GM12878 (cell line): Measurements from ENCODE around the gene IRGC. TPM values are rescaled to one million over a fixed set of nuclear protein-coding genes. Genes with fewer than 3 reads are reported as not detected.

ENCODE experiments used
- ATAC-seq: fragments of 200-7000 bp; cut with Tn5 transposase; 3 replicates; pipeline ENCODE4 v1.9.1; 2020; ENCODE audit warnings: mild to moderate bottlenecking, moderate library complexity
- BruUV-seq: library from RNA; stranded (reverse); fragments of 400-500 nt; replicated peaks from 2 replicates; lab custom pipeline; 2021; lab: Mats Ljungman, UMichigan
- CTCF ChIA-PET: fragments of 300-600 bp; sonication (Branson Sonifier 250); formaldehyde crosslinking; extraction: SDS; loops from one replicate; lab custom pipeline; 2021; ENCODE audit warnings: inconsistent platforms; lab: Yijun Ruan, JAX
- POLR2A ChIA-PET: fragments of 350-600 bp; formaldehyde crosslinking; extraction: SDS; loops from one replicate; lab custom pipeline; 2021; ENCODE audit warnings: inconsistent platforms; lab: Charles Lee
- RAD21 ChIA-PET: fragments of 300-600 bp; sonication (Branson Sonifier 250); formaldehyde crosslinking; loops from one replicate; lab custom pipeline; 2023; ENCODE audit warnings: antibody characterized with exemption; ENCODE audit not compliant: unreplicated experiment; lab: Charles Lee
- SMC1A ChIA-PET: fragments of 300-600 bp; sonication (Branson Sonifier 250); formaldehyde crosslinking; loops from one replicate; lab custom pipeline; 2023; ENCODE audit not compliant: unreplicated experiment, uncharacterized antibody; lab: Charles Lee
- DNase-seq: peaks from one replicate; pipeline ENCODE4 v3.0.0-alpha.2; 2011; ENCODE audit warnings: low read depth, low spot score
- FAIRE-seq: peaks from 3 replicates; lab custom pipeline; 2011; peaks lifted over from hg19 to GRCh38; lab: Jason Lieb, UNC
- H2AFZ ChIP-seq: 2 replicates; pipeline ENCODE4 v1.6.0; 2011; ENCODE audit warnings: low read depth, low read length, control low read depth; ENCODE audit not compliant: control insufficient read depth
- H3K27ac ChIP-seq: 2 replicates; pipeline ENCODE4 v1.5.1; 2011; ENCODE audit warnings: control low read depth; ENCODE audit not compliant: control insufficient read depth, insufficient read depth
- H3K27me3 ChIP-seq, 2 experiments: replicated peaks in 1 of 2; 2 replicates each; pipeline versions ENCODE4 v1.6.0 to v1.6.1; 2011; ENCODE audit warnings: low read length in 1 of 2; ENCODE audit not compliant: control insufficient read depth in 2 of 2, insufficient read depth in 2 of 2
- H3K36me3 ChIP-seq, 2 experiments: 2 replicates each; pipeline ENCODE4 v1.5.1; 2011; ENCODE audit warnings: low read length in 1 of 2; ENCODE audit not compliant: control insufficient read depth in 2 of 2, insufficient read depth in 2 of 2
- H3K4me1 ChIP-seq: 2 replicates; pipeline ENCODE4 v1.6.1; 2011; ENCODE audit warnings: mild to moderate bottlenecking, low read length, moderate library complexity, mixed read lengths; ENCODE audit not compliant: control insufficient read depth, insufficient read depth
- H3K4me2 ChIP-seq: 2 replicates; pipeline ENCODE4 v1.6.0; 2011; ENCODE audit warnings: control low read depth; ENCODE audit not compliant: control insufficient read depth, insufficient read depth
- H3K4me3 ChIP-seq: fragments of 200-600 bp; sonication (generic); 2 replicates; pipeline ENCODE4 v1.5.1; 2016
- H3K79me2 ChIP-seq: 2 replicates; pipeline ENCODE4 v1.6.0; 2011; ENCODE audit warnings: low read length; ENCODE audit not compliant: control insufficient read depth, insufficient read depth
- H3K9ac ChIP-seq: 2 replicates; pipeline ENCODE4 v1.8.0; 2011; ENCODE audit warnings: low read length, control low read depth, mixed read lengths; ENCODE audit not compliant: control insufficient read depth, insufficient read depth
- H3K9me3 ChIP-seq: replicated peaks from 3 replicates; pipeline ENCODE4 v1.5.1; 2011; ENCODE audit warnings: mild to moderate bottlenecking, low read length; ENCODE audit not compliant: control insufficient read depth, insufficient read depth
- H4K20me1 ChIP-seq: 2 replicates; pipeline ENCODE4 v1.6.0; 2011; ENCODE audit not compliant: control insufficient read depth, insufficient read depth
- CHD2 ChIP-seq: IDR thresholded peaks from 2 replicates; pipeline ENCODE4 v1.6.1; 2011; ENCODE audit warnings: low read depth, low read length, improper control_type of control experiment, borderline replicate concordance
- CHD4 ChIP-seq: fragments of 200-600 bp; sonication (generic); IDR thresholded peaks from 2 replicates; pipeline ENCODE4 v1.6.1; 2016; ENCODE audit warnings: mild to moderate bottlenecking
- IRF4 ChIP-seq: IDR thresholded peaks from 2 replicates; pipeline ENCODE4 v1.6.1; 2011; ENCODE audit warnings: low read depth, low read length
- TARDBP ChIP-seq: IDR thresholded peaks from 2 replicates; pipeline ENCODE4 v1.6.1; 2016; ENCODE audit warnings: borderline replicate concordance
- WGBS: methylation state at CpG from one replicate; pipeline ENCODE4 v1.1.6; 2016; ENCODE audit warnings: low lambda C conversion rate; ENCODE audit not compliant: insufficient replicate concordance, insufficient coverage; ENCODE audit errors: missing lambda C conversion rate; 5-methylcytosine and 5-hydroxymethylcytosine counted together
- in situ Hi-C: fragments of 300-500 bp; cut with MboI; formaldehyde crosslinking; loops from 9 replicates; pipeline ENCODE4 v1.14.3; 2018; ENCODE audit warnings: mixed read lengths
- intact Hi-C: fragments of 100-400 bp; cut with micrococcal nuclease; formaldehyde crosslinking; loops from one replicate; pipeline ENCODE4 v1.14.2; 2022; ENCODE audit not compliant: unreplicated experiment
- polyA plus RNA-seq, 11 experiments: library from polyadenylated mRNA; depleted of rRNA in 4 of 11; unstranded in 6 of 11; stranded (reverse) in 5 of 11; fragments of >200 nt; fragmentation: Nextera tagmentation in 4 of 11; fragmentation: Illumina TruSeq in 1 of 11; extraction: Ambion mirVana in 4 of 11; extraction: Trizol in 1 of 11; gene quantifications; 1 replicate in 1 of 11; 2 replicates in 10 of 11; pipeline versions ENCODE4 v1.2.1 to v1.2.3, GENCODE V29; 2011 to 2016; ENCODE audit warnings: inconsistent platforms in 2 of 11, missing spikeins in 2 of 11, low read depth in 1 of 11
- total RNA-seq, 4 experiments: library from RNA; depleted of rRNA in 3 of 4; stranded (reverse); fragments of >200 nt in 3 of 4; fragmentation: Illumina TruSeq in 1 of 4; extraction: Trizol in 1 of 4; gene quantifications; 2 replicates each; pipeline versions ENCODE4 v1.2.1 to v1.2.3, GENCODE V29; 2013 to 2021
- TF ChIP-seq, protein P1 (sequence below): fragments of 450-650 bp; IDR thresholded peaks from 2 replicates; pipeline ENCODE4 v1.6.1; 2017; ENCODE audit warnings: mild to moderate bottlenecking, moderate library complexity

Gene IRGC
- total and polyA plus RNA-seq, 10 of the 15 experiments (the other 5 are each of a cell fraction or from before 2014, with no cell fraction given) = 0.04 TPM; not detected in 9

DNA sequence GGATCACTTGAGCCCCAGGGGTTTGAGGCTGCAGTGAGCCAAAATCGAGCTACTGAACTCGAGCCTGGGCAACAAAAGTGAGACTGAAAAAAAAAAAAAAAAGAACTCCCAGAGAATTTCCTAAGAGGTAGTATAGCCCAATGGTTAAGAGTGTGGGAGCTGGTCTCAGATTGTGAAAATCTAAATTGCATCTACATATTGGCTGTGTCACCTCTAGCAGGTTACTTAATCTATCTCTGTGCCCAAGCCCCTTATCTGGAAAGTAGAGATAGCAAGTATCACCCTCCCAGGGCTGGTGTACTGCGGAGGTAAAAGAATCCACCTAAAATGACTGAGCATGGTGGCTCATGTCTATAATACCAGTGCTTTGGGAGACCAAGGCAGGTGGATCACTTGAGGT lies 42.2 kb upstream of the IRGC start:
- DNase-seq (no peak), ATAC-seq (no peak), FAIRE-seq (no peak)
- Histone ChIP-seq H3K27me3 (no peaks in the 10 kb centered on the region), H3K4me2 (no peak overlapping the region), H3K27ac (no peak overlapping the region), H3K9me3 (no peaks in the 10 kb centered on the region), H3K9ac (no peak overlapping the region), H3K79me2 (no peaks in the 10 kb centered on the region), H3K4me3 (no peak overlapping the region), H4K20me1 (no peaks in the 10 kb centered on the region), H3K4me1 (peaks cover 15% of the 10 kb centered on the region), H2AFZ (no peak overlapping the region), H3K36me3 (no peaks in the 10 kb centered on the region)
- no TSS peak for BruUV-seq
- intact Hi-C loops = no loop called here
- POLR2A ChIA-PET = interaction anchor here (0.9 kb wide), 1 partner anchor 64 kb away, joined by 4 read pairs; no protein-coding TSS in a partner anchor
- 33% methylated on average over 3 of the region's 3 CpGs for WGBS
- SMC1A ChIA-PET = interaction anchor here (0.8 to 1.4 kb wide), 5 partner anchors 21 to 78 kb away, joined by 3 to 4 read pairs (median 3); partner anchors contain the start of gene IRGQ
- RAD21 ChIA-PET = interaction anchor here (0.7 to 1.7 kb wide), 2 partner anchors 52 to 72 kb away, joined by 3 to 5 read pairs; no protein-coding TSS in a partner anchor
- CTCF ChIA-PET = interaction anchor here (1.0 to 1.1 kb wide), 3 partner anchors 28 to 79 kb away, joined by 3 to 4 read pairs (median 3); no protein-coding TSS in a partner anchor
- TF ChIP-seq, protein P1, sequence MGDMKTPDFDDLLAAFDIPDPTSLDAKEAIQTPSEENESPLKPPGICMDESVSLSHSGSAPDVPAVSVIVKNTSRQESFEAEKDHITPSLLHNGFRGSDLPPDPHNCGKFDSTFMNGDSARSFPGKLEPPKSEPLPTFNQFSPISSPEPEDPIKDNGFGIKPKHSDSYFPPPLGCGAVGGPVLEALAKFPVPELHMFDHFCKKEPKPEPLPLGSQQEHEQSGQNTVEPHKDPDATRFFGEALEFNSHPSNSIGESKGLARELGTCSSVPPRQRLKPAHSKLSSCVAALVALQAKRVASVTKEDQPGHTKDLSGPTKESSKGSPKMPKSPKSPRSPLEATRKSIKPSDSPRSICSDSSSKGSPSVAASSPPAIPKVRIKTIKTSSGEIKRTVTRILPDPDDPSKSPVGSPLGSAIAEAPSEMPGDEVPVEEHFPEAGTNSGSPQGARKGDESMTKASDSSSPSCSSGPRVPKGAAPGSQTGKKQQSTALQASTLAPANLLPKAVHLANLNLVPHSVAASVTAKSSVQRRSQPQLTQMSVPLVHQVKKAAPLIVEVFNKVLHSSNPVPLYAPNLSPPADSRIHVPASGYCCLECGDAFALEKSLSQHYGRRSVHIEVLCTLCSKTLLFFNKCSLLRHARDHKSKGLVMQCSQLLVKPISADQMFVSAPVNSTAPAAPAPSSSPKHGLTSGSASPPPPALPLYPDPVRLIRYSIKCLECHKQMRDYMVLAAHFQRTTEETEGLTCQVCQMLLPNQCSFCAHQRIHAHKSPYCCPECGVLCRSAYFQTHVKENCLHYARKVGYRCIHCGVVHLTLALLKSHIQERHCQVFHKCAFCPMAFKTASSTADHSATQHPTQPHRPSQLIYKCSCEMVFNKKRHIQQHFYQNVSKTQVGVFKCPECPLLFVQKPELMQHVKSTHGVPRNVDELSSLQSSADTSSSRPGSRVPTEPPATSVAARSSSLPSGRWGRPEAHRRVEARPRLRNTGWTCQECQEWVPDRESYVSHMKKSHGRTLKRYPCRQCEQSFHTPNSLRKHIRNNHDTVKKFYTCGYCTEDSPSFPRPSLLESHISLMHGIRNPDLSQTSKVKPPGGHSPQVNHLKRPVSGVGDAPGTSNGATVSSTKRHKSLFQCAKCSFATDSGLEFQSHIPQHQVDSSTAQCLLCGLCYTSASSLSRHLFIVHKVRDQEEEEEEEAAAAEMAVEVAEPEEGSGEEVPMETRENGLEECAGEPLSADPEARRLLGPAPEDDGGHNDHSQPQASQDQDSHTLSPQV = no peak
- TF ChIP-seq IRF4 = no peak
- TF ChIP-seq CHD2 = no peak
- no peak for TF ChIP-seq CHD4
- TF ChIP-seq TARDBP = no peak
- in situ Hi-C loops = no loop called here
